Endodermal cell (in vitro differentiated cells): ENCODE measurements around the gene DNAJC4. TPM values are rescaled to one million over a fixed set of nuclear protein-coding genes. Genes with fewer than 3 reads are reported as not detected.
A peak's percentile ranks its signal among the peaks of the same experiment; 100 is the strongest.

Experiments used
- DNase-seq: peaks from one replicate; pipeline ENCODE4 v3.0.0-alpha.2; 2017
- H3K27ac ChIP-seq: 2 replicates; pipeline ENCODE4 v1.5.1; 2013; ENCODE audit warnings: mild to moderate bottlenecking, low read depth, low read length, moderate library complexity
- H3K27me3 ChIP-seq: 2 replicates; pipeline ENCODE4 v1.6.1; 2013; ENCODE audit warnings: mild to moderate bottlenecking, low read length, moderate library complexity; ENCODE audit not compliant: insufficient read depth, control insufficient read depth, poor library complexity, severe bottlenecking
- H3K36me3 ChIP-seq: 2 replicates; pipeline ENCODE4 v1.7.0; 2013; ENCODE audit warnings: mild to moderate bottlenecking, low read length, moderate library complexity; ENCODE audit not compliant: control insufficient read depth, insufficient read depth
- H3K4me1 ChIP-seq: one replicate; pipeline ENCODE4 v1.7.0; 2013; ENCODE audit warnings: low read length; ENCODE audit not compliant: control insufficient read depth, insufficient read depth
- H3K4me3 ChIP-seq: 2 replicates; pipeline ENCODE4 v1.5.1; 2013; ENCODE audit warnings: mild to moderate bottlenecking, low read length, moderate library complexity
- H3K9ac ChIP-seq: 2 replicates; pipeline ENCODE4 v1.6.1; 2013; ENCODE audit warnings: mild to moderate bottlenecking, low read length, moderate library complexity; ENCODE audit not compliant: poor library complexity, severe bottlenecking; ENCODE audit errors: extremely low read depth
- H3K9me3 ChIP-seq: 2 replicates; pipeline ENCODE4 v1.6.1; 2013; ENCODE audit warnings: mild to moderate bottlenecking, low read length, moderate library complexity; ENCODE audit not compliant: control insufficient read depth
- H3K27ac Mint-ChIP-seq: 2 replicates; pipeline ENCODE4 v1.8.0; 2020; ENCODE audit warnings: mixed read lengths
- H3K27me3 Mint-ChIP-seq: 2 replicates; pipeline ENCODE4 v1.8.0; 2021; ENCODE audit warnings: mild to moderate bottlenecking, mixed read lengths; ENCODE audit not compliant: insufficient read depth
- H3K36me3 Mint-ChIP-seq: 2 replicates; pipeline ENCODE4 v1.8.0; 2020; ENCODE audit warnings: low read depth, mixed read lengths
- H3K4me1 Mint-ChIP-seq: 2 replicates; pipeline ENCODE4 v1.8.0; 2020; ENCODE audit warnings: mixed read lengths
- H3K4me3 Mint-ChIP-seq: 2 replicates; pipeline ENCODE4 v1.8.0; 2020; ENCODE audit warnings: mild to moderate bottlenecking, moderate library complexity, mixed read lengths
- H3K9me3 Mint-ChIP-seq: 2 replicates; pipeline ENCODE4 v1.8.0; 2020; ENCODE audit warnings: mild to moderate bottlenecking, mixed read lengths
- CTCF ChIP-seq: fragments of 200-600 bp; sonication (generic); conservative IDR thresholded peaks from 2 replicates; pipeline ENCODE4 v1.5.0; 2021; ENCODE audit warnings: antibody characterized with exemption, mild to moderate bottlenecking
- WGBS, 2 experiments: methylation state at CpG; one replicate each; pipeline versions ENCODE4 v1.1.5 to v1.1.7; 2013; ENCODE audit warnings: missing lambda C conversion rate in 2 of 2, mixed read lengths in 1 of 2; ENCODE audit not compliant: insufficient coverage in 1 of 2, insufficient read length in 1 of 2; 5-methylcytosine and 5-hydroxymethylcytosine counted together
- total RNA-seq, 2 donors: library from RNA; stranded (reverse); fragmentation: NEBNext Ultra II Directional in 1 of 2; extraction: Animal tissue kit (Norgen Biotek cat#: 25700) in 1 of 2; gene quantifications; 2 replicates in 1 of 2; 3 replicates in 1 of 2; pipeline ENCODE4 v1.2.1, GENCODE V29; 2021

The DNAJC4 gene
- total RNA-seq, 2 donors from 2014 or later: 20.3 to 22.9 TPM

DNA sequence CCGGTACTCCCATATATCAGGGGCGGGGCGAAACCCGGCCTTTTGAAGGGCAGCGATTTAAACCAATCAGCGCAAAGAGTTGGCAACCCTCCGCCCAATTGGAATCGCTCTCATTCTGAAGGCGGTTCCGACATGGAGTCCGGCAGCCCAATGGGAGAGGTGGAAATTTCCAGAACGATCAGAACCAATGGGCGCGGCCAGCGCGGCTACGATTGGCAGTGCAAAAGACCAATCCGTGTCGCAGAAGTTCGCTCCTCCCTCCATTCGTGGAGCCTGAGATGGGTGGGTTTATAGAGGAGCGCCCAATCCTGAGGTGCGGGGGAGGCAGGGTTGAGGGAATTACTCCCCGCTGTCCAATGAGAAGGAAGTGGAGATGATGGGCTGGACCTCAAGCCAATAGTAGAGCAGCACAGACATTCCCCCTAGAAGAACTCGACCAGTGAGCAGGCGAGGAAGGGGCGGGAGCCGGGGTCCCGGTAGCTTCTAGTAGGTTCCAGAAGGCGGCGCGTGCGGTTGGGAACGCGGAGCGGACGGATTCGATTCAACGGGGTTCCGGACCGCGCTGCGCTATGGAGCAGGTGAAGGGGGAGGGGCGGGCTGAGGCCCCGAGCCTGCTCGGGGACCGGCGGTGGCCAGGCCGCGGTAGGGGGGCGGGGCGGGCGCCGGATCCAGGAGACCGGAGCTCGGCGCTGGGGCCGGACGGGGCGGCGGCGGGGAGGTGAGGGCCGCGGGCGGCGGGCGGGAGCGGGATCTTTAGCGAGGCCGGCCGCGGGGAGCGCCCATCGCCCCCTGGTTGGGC is 44.5 kb upstream of the DNAJC4 start, which contains the start of gene STIP1:
Gene STIP1 (plus strand): TSS at position 479 of the 799 bp plus-strand sequence. CDS start 91 bp downstream, at position 570.
- H3K27me3 Mint-ChIP-seq: no peaks in the 10 kb centered on the region

DNA sequence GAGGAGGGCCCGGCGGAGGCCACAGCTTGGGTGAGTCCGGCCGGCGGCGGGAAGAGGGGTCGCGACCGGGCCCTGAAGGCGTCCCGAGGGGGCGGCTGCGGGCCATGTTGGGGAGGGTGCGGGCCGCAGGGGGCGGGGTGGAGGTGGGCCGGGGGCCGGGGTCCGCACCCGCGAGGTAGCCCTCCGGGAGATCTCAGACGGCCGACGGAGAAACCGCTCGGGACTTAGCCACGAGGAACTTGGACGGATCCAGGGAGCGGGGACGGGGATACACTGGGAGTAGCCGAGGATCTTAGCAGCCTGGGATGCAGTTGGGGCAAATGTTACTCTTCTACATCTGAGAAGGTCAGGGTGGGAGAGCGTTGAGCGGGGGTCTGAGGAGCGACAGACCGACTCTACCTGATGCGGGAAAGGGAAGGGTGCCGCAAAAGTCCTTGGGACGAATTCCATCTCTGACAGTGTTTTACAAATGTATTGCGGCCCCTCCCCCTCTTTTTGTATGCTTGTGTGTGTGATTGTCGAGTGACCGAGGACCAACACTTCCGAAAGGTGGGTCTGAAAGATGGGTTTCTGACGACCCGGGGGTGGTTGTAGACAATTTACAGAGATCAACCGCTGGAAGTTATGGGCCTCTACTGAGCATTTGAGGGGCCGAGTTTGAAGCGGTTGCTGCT is 43.7 kb upstream of the DNAJC4 start:
- no peak for TF ChIP-seq CTCF
- peaks cover 4% of the 10 kb centered on the region for H3K4me1 ChIP-seq
- no peaks in the 10 kb centered on the region for H3K9me3 ChIP-seq
- no peak for DNase-seq
- H3K9me3 Mint-ChIP-seq: no peaks in the 10 kb centered on the region
- peak overlapping the region; percentile 89 for H3K27ac ChIP-seq
- H3K27me3 Mint-ChIP-seq: no peaks in the 10 kb centered on the region
- no peak overlapping the region for H3K4me3 ChIP-seq
- no peaks in the 10 kb centered on the region for H3K27me3 ChIP-seq
- H3K4me1 Mint-ChIP-seq: peaks cover 6% of the 10 kb centered on the region
- no peak overlapping the region for H3K27ac Mint-ChIP-seq
- peaks cover 25% of the 10 kb centered on the region for H3K36me3 ChIP-seq
- H3K9ac ChIP-seq: no peak overlapping the region
- WGBS, 2 experiments: 2 to 3% methylated on average over 22 to 48 of the region's 48 CpGs
- H3K4me3 Mint-ChIP-seq: no peak overlapping the region
- peaks cover 19% of the 10 kb centered on the region for H3K36me3 Mint-ChIP-seq

More for the DNA sequence above, 44.5 kb upstream of the DNAJC4 start, which contains the start of gene STIP1:
- no peaks in the 10 kb centered on the region for H3K27me3 ChIP-seq
- peak within 1 kb of the TSS; percentile 92 for H3K4me3 ChIP-seq
- H3K4me1 ChIP-seq: peaks cover 6% of the 10 kb centered on the region
- H3K4me3 Mint-ChIP-seq: no peak within 1 kb of the TSS
- WGBS, 2 experiments: 0 to 1% methylated on average over 30 to 74 of the region's 74 CpGs
- peak within 1 kb of the TSS; percentile 92 for H3K27ac ChIP-seq
- H3K27ac Mint-ChIP-seq: peak within 1 kb of the TSS; percentile 99
- peak; percentile 100 for DNase-seq
- peaks cover 16% of the 10 kb centered on the region for H3K36me3 Mint-ChIP-seq
- H3K9me3 ChIP-seq: no peaks in the 10 kb centered on the region
- peak within 1 kb of the TSS; percentile 81 for H3K9ac ChIP-seq
- peaks cover 10% of the 10 kb centered on the region for H3K4me1 Mint-ChIP-seq
- TF ChIP-seq CTCF: peak; percentile 52
- H3K9me3 Mint-ChIP-seq: no peaks in the 10 kb centered on the region
- H3K36me3 ChIP-seq: peaks cover 23% of the 10 kb centered on the region

DNA sequence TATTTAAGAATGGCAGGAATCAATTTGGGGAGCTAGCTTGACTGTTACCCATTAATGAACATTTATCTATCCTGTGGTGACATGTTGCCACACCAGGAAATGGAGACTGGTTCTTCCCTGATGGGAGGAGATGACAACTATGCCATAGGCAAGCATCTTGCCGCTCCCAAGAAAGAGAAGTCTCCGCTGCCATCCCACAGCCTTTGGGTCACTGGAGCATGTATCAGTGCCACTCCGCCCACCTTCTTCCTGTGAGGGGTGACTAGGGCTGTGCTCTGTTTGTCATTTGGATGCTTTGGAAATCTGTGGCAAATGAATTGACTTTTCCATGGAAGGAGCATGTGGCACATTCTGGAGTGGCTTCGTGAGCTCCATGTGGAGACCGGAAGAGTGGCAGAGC is 37.9 kb upstream of the DNAJC4 start:
- H3K36me3 Mint-ChIP-seq: peaks cover 71% of the 10 kb centered on the region
- H3K9ac ChIP-seq: no peak overlapping the region
- H3K4me3 ChIP-seq: no peak overlapping the region
- peaks cover 79% of the 10 kb centered on the region for H3K36me3 ChIP-seq
- H3K27me3 Mint-ChIP-seq: no peaks in the 10 kb centered on the region
- DNase-seq: no peak
- no peaks in the 10 kb centered on the region for H3K9me3 Mint-ChIP-seq
- WGBS, 2 experiments: 95 to 97% methylated on average over 4 to 5 of the region's 5 CpGs
- no peak overlapping the region for H3K4me3 Mint-ChIP-seq
- no peaks in the 10 kb centered on the region for H3K9me3 ChIP-seq
- no peaks in the 10 kb centered on the region for H3K4me1 ChIP-seq
- H3K27ac Mint-ChIP-seq: peak overlapping the region; percentile 39
- H3K4me1 Mint-ChIP-seq: no peaks in the 10 kb centered on the region
- no peak overlapping the region for H3K27ac ChIP-seq
- TF ChIP-seq CTCF: no peak
- no peaks in the 10 kb centered on the region for H3K27me3 ChIP-seq
